Vagina (tissue), 2 donors: Measurements from ENCODE around the gene HSD3B2.

Experiments used
- CTCF ChIP-seq, 3 experiments: fragments of 450-650 bp in 2 of 3; fragments of 200-600 bp in 1 of 3; sonication (generic) in 1 of 3; IDR thresholded peaks; one replicate each; pipeline ENCODE4 v1.5.1; 2017 to 2019; ENCODE audit warnings: antibody characterized with exemption in 3 of 3, mild to moderate bottlenecking in 2 of 3, moderate library complexity in 2 of 3
- POLR2AphosphoS5 ChIP-seq, 2 donors: sonication (generic); formaldehyde crosslinking; IDR thresholded peaks; one replicate each; pipeline ENCODE4 v1.9.0; 2017; ENCODE audit warnings: antibody characterized with exemption in 2 of 2, mild to moderate bottlenecking in 2 of 2, low read depth in 1 of 2; ENCODE audit not compliant: insufficient read depth in 1 of 2

GRCh38 chr1:119372503-119373086, 42.4 kb upstream of the HSD3B2 start:
- no peak for TF ChIP-seq POLR2AphosphoS5 (IDR thresholded peaks at IDR 0.05; ENCODE audit: insufficient read depth in 1 of 2, low read depth in 1 of 2)
- TF ChIP-seq CTCF (IDR thresholded peaks at IDR 0.05): no peak
